Chondrocyte (in vitro differentiated cells): ENCODE measurements around the gene SIN3A. TPM values are rescaled to one million over a fixed set of nuclear protein-coding genes. Genes with fewer than 3 reads are reported as not detected.

Source experiments
- DNase-seq: peaks from one replicate; pipeline ENCODE4 v3.0.0; 2021; ENCODE audit warnings: mixed read lengths, low spot score
- H3K27ac Mint-ChIP-seq: one replicate; pipeline ENCODE4 v1.8.0; 2021; ENCODE audit warnings: mild to moderate bottlenecking, moderate library complexity, mixed read lengths; ENCODE audit not compliant: unreplicated experiment
- H3K27me3 Mint-ChIP-seq: 2 replicates; pipeline ENCODE4 v1.8.0; 2021; ENCODE audit warnings: low read depth, mixed read lengths
- H3K36me3 Mint-ChIP-seq: 2 replicates; pipeline ENCODE4 v1.8.0; 2021; ENCODE audit warnings: low read depth, mixed read lengths
- H3K4me1 Mint-ChIP-seq: 2 replicates; pipeline ENCODE4 v1.8.0; 2021; ENCODE audit warnings: low read depth, mild to moderate bottlenecking, mixed read lengths
- H3K4me3 Mint-ChIP-seq: one replicate; pipeline ENCODE4 v1.8.0; 2021; ENCODE audit warnings: mild to moderate bottlenecking, moderate library complexity, mixed read lengths; ENCODE audit not compliant: unreplicated experiment
- H3K9me3 Mint-ChIP-seq: 2 replicates; pipeline ENCODE4 v1.8.0; 2021; ENCODE audit warnings: low read depth, mixed read lengths
- CTCF ChIP-seq: fragments of 200-600 bp; sonication (generic); IDR thresholded peaks from 2 replicates; pipeline ENCODE4 v1.5.0; 2021; ENCODE audit warnings: antibody characterized with exemption, mild to moderate bottlenecking, moderate library complexity
- total RNA-seq: library from RNA; stranded (reverse); gene quantifications from 3 replicates; pipeline ENCODE4 v1.2.1, GENCODE V29; 2021

The SIN3A gene
- total RNA-seq, 1 donor from 2014 or later = 44.9 TPM

GRCh38 chr15:75359537-75360250, 91.8 kb downstream of the SIN3A start:
- no peak overlapping the region for H3K4me3 Mint-ChIP-seq
- TF ChIP-seq CTCF = no peak
- no peak overlapping the region for H3K27ac Mint-ChIP-seq
- H3K27me3 Mint-ChIP-seq = no peaks in the 10 kb centered on the region
- no peaks in the 10 kb centered on the region for H3K9me3 Mint-ChIP-seq
- H3K4me1 Mint-ChIP-seq = no peaks in the 10 kb centered on the region
- H3K36me3 Mint-ChIP-seq = peaks cover 6% of the 10 kb centered on the region
- no peak for DNase-seq

- Mint-ChIP-seq H3K27me3 (no peaks in the 10 kb centered on the region), H3K9me3 (no peaks in the 10 kb centered on the region), H3K27ac (no peak overlapping the region), H3K4me1 (no peaks in the 10 kb centered on the region), H3K4me3 (no peak overlapping the region), H3K36me3 (peaks cover 6% of the 10 kb centered on the region)
- TF ChIP-seq CTCF = no peak
- DNase-seq = no peak
Measured at GRCh38 chr15:75358771-75359536, 92.5 kb downstream of the SIN3A start.

GRCh38 chr15:75357976-75358673, 93.4 kb downstream of the SIN3A start:
- Mint-ChIP-seq H3K36me3 (peaks cover 6% of the 10 kb centered on the region), H3K27ac (no peak overlapping the region), H3K4me3 (no peak overlapping the region), H3K27me3 (no peaks in the 10 kb centered on the region), H3K9me3 (no peaks in the 10 kb centered on the region), H3K4me1 (no peaks in the 10 kb centered on the region)
- TF ChIP-seq CTCF = no peak
- DNase-seq = no peak

GRCh38 chr15:75356517-75356916, 95.0 kb downstream of the SIN3A start:
- Mint-ChIP-seq H3K27me3 (no peaks in the 10 kb centered on the region), H3K36me3 (peaks cover 6% of the 10 kb centered on the region), H3K4me3 (no peak overlapping the region), H3K9me3 (no peaks in the 10 kb centered on the region), H3K4me1 (no peaks in the 10 kb centered on the region), H3K27ac (no peak overlapping the region)
- no peak for DNase-seq
- TF ChIP-seq CTCF = no peak

GRCh38 chr15:75356006-75356405, 95.5 kb downstream of the SIN3A start:
- Mint-ChIP-seq H3K4me3 (no peak overlapping the region), H3K27me3 (no peaks in the 10 kb centered on the region), H3K9me3 (no peaks in the 10 kb centered on the region), H3K4me1 (no peaks in the 10 kb centered on the region), H3K27ac (no peak overlapping the region), H3K36me3 (peaks cover 6% of the 10 kb centered on the region)
- DNase-seq = no peak
- TF ChIP-seq CTCF = no peak
